Measurements from ENCODE around the gene DAPP1. TPM values are rescaled to one million over a fixed set of nuclear protein-coding genes. Genes with fewer than 3 reads are reported as not detected.

DAPP1 gene
- total RNA-seq, 4 donors from 2014 or later = 14.6 to 52.2 (median 25.7) TPM

DNA sequence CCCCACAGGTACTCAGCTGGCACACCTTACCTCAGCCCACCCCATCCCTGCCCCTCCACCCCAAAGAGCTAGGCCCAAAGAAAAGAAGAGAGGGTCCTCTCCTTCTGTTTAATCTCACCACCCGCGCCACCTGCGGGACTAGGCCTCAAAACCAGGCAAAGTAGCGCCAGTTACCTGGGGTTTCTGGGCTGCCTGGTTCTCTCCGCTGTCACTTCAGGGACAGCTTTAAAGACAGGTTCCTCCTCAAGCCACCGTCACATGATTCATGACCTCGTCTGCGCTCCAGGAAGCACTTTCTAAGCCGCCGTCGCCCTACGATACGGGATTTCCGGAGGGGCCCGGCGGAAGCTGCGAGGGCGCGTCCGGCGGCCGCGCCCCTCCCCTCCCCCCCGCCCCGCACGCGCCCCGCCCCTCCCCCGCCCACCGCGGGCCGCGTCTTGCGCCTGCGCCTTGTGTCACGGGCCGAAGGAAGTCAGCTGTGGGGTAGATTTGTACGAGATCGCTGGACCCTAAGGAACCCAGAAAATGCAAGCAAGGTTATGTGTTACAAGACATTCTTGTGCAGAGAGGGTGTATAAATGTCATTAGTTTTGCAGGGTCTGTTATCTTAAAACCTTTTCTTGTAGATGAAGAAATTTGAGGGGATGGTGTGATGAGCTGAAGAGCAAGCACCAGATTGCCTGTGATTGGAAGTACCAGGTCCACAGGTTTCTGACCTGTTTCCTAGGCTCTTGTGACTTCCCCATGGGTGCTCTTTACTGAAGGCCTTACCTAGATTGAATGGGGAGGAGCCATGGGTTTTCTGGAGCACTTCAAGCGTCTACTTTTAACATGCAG, 77.8 kb downstream of the DAPP1 start, which contains the start of gene LAMTOR3:
LAMTOR3 (minus strand) TSS at position 267 of the 837 bp plus-strand sequence. CDS start 464 bp downstream, outside the sequence.
- Histone ChIP-seq H3K27me3 (no peaks in the 10 kb centered on the region), H3K36me3 (no peaks in the 10 kb centered on the region), H3K4me1 (peaks cover 21% of the 10 kb centered on the region), H3K9me3 (no peaks in the 10 kb centered on the region), H3K27ac (peak within 1 kb of the TSS; percentile 86), H3K4me3 (peak within 1 kb of the TSS; percentile 82)
- peak; percentile 92 to 94 for DNase-seq (ENCODE audit: low spot score in 2 of 2)
- TF ChIP-seq POLR2AphosphoS5 (IDR thresholded peaks at IDR 0.05) = peak in 2 of 3 donors; percentile 59 to 74
- no peak for TF ChIP-seq EP300 (IDR thresholded peaks at IDR 0.05)
- peak in 1 of 2 donors; percentile 36 for TF ChIP-seq POLR2A (IDR thresholded peaks at IDR 0.05)
- 11% methylated on average over 9 of the region's 40 CpGs for WGBS

DNA sequence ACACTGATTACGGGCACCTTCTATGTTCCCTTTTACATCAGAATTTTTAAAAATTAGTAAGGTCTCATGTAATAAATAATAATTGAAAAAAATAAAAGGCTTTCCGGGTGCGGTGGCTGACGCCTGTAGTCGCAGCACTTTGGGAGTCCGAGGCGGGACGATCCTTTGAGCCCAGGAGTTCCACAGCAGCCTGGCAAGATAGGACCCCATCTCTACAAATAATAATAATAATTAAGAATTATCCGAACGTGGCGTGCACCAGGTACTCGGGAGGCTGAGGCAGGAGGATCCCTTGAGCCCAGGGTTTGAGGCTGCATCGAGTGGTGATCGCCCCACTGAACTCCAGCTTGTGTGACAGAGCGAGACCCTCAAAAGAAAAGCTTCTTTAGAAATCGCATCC, 78.4 kb downstream of the DAPP1 start:
- no peak for DNase-seq (ENCODE audit: low spot score in 2 of 2)
- H3K27ac ChIP-seq = peak overlapping the region; percentile 57
- H3K9me3 ChIP-seq = no peaks in the 10 kb centered on the region
- TF ChIP-seq POLR2AphosphoS5 (IDR thresholded peaks at IDR 0.05) (no peak), EP300 (IDR thresholded peaks at IDR 0.05) (no peak), POLR2A (IDR thresholded peaks at IDR 0.05) (no peak)
- TF ChIP-seq, protein P1, sequence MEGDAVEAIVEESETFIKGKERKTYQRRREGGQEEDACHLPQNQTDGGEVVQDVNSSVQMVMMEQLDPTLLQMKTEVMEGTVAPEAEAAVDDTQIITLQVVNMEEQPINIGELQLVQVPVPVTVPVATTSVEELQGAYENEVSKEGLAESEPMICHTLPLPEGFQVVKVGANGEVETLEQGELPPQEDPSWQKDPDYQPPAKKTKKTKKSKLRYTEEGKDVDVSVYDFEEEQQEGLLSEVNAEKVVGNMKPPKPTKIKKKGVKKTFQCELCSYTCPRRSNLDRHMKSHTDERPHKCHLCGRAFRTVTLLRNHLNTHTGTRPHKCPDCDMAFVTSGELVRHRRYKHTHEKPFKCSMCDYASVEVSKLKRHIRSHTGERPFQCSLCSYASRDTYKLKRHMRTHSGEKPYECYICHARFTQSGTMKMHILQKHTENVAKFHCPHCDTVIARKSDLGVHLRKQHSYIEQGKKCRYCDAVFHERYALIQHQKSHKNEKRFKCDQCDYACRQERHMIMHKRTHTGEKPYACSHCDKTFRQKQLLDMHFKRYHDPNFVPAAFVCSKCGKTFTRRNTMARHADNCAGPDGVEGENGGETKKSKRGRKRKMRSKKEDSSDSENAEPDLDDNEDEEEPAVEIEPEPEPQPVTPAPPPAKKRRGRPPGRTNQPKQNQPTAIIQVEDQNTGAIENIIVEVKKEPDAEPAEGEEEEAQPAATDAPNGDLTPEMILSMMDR (IDR thresholded peaks at IDR 0.05) = no peak
- peak overlapping the region; percentile 82 for H3K4me3 ChIP-seq
- 92% methylated on average over 16 of the region's 16 CpGs for WGBS
- peaks cover 21% of the 10 kb centered on the region for H3K4me1 ChIP-seq
- H3K27me3 ChIP-seq = no peaks in the 10 kb centered on the region
- no peaks in the 10 kb centered on the region for H3K36me3 ChIP-seq

DNA sequence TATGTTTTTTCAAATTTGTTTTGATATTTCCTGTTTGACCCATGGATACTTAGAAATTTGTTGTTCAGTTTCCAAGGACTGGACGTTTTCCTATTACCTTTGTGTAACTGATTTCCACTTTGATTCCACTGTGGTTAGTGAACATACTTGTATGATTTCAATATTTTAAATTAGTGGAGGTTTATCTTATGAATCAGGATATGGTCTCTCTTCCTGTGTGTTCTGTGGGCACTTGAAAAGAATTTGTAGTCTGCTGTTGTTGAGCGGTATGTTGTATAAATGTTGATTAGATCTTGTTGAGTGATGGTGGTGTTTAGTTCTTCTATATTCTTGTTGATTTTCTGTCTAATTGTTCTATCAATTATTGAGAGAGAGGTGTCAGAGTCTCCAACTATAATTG, 98.8 kb downstream of the DAPP1 start:
- Histone ChIP-seq H3K27ac (no peak overlapping the region), H3K36me3 (peaks cover 33% of the 10 kb centered on the region), H3K4me1 (no peaks in the 10 kb centered on the region), H3K27me3 (no peaks in the 10 kb centered on the region), H3K4me3 (no peak overlapping the region), H3K9me3 (no peaks in the 10 kb centered on the region)
- TF ChIP-seq EP300 (IDR thresholded peaks at IDR 0.05) (no peak), POLR2A (IDR thresholded peaks at IDR 0.05) (no peak), POLR2AphosphoS5 (IDR thresholded peaks at IDR 0.05) (no peak)
- TF ChIP-seq, protein P1 (IDR thresholded peaks at IDR 0.05) = no peak
- DNase-seq (ENCODE audit: low spot score in 2 of 2) = no peak
- 87% methylated on average over 2 of the region's 2 CpGs for WGBS

DNA sequence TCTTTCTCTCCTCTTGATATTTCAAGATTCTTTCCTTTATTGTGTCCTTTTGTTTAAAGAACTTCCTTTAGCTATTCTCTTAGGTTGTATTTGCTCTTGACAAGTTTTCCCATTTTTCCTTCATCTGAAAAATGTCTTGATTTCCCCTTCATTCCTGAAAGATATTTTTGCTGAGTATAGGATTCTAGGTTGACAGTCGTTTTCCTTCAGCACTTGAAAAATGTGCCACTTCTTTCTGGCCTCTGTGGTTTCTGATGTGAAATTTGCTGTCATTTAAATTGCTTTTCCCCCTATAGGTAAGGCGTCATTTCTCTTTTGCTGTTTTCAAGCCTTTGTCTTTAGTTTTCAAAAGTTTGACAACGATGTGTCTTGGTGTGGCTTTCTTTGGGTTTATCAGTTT, 100.9 kb downstream of the DAPP1 start:
- WGBS = 98% methylated on average over 3 of the region's 3 CpGs
- no peak for DNase-seq (ENCODE audit: low spot score in 2 of 2)
- Histone ChIP-seq H3K36me3 (peaks cover 50% of the 10 kb centered on the region), H3K27ac (no peak overlapping the region), H3K9me3 (no peaks in the 10 kb centered on the region), H3K4me3 (no peak overlapping the region), H3K27me3 (no peaks in the 10 kb centered on the region), H3K4me1 (no peaks in the 10 kb centered on the region)
- TF ChIP-seq, protein P1 (IDR thresholded peaks at IDR 0.05) = no peak
- no peak for TF ChIP-seq POLR2A (IDR thresholded peaks at IDR 0.05)
- no peak for TF ChIP-seq EP300 (IDR thresholded peaks at IDR 0.05)
- no peak for TF ChIP-seq POLR2AphosphoS5 (IDR thresholded peaks at IDR 0.05)

DNA sequence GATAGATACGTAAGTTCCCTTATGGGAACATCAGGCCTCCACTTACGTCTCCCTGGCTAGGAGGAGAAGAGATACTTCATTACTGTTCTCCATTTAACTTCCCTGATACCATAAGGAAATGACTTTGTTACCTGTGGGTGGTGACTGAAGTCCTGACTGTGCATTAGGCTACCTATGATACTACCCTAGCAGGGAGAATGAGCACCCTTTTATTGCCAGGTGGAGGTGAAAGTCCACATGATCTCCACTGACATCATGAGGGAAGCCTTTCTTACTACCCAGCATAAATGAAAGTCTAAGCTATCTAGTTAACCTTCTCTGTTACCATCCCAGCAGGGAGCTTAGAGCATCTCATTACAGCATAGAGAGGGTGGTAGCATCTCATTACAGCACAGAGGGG, 102.0 kb downstream of the DAPP1 start:
- no peaks in the 10 kb centered on the region for H3K4me1 ChIP-seq
- TF ChIP-seq, protein P1 (IDR thresholded peaks at IDR 0.05) = no peak
- TF ChIP-seq POLR2AphosphoS5 (IDR thresholded peaks at IDR 0.05) (no peak), EP300 (IDR thresholded peaks at IDR 0.05) (no peak), POLR2A (IDR thresholded peaks at IDR 0.05) (no peak)
- peaks cover 50% of the 10 kb centered on the region for H3K36me3 ChIP-seq
- 97% methylated on average over 2 of the region's 2 CpGs for WGBS
- H3K4me3 ChIP-seq = no peak overlapping the region
- H3K27ac ChIP-seq = no peak overlapping the region
- no peaks in the 10 kb centered on the region for H3K9me3 ChIP-seq
- H3K27me3 ChIP-seq = no peaks in the 10 kb centered on the region
- DNase-seq (ENCODE audit: low spot score in 2 of 2) = no peak

Other genes with a start within 250 kb of the DAPP1 start
- 1 to 10 TPM in 2 of 4 donors, under 1 TPM in 1, not detected in 1; 0.97 to 1.6 (median 1.3) TPM for gene MTTP, start 242.0 kb upstream of the DAPP1 start, total RNA-seq
- gene C4orf54, start 159.0 kb upstream of the DAPP1 start, total RNA-seq = not detected
- gene LAMTOR3, start 77.6 kb downstream of the DAPP1 start, total RNA-seq = 10 to 100 TPM; 34.4 to 49.5 (median 39.3) TPM
- 10 to 100 TPM; 19.4 to 30.9 (median 19.8) TPM for gene DNAJB14, start 129.8 kb downstream of the DAPP1 start, total RNA-seq
- gene H2AZ1, start 133.4 kb downstream of the DAPP1 start, total RNA-seq = 100 to 1,000 TPM in 3 of 4 donors, 10 to 100 TPM in 1; 95.3 to 132 (median 113) TPM